GM18873 (cell line): ENCODE results near the gene HMX3.

Experiments
- ATAC-seq: cut with Tn5 transposase; IDR thresholded peaks from one replicate; pipeline ENCODE4 v1.9.1; 2021; ENCODE audit warnings: mild to moderate bottlenecking, moderate library complexity, moderate number of reproducible peaks; ENCODE audit not compliant: unreplicated experiment, low FRiP score

Gene HMX3

GRCh38 chr10:123135415-123136141, at the start of gene HMX3:
Gene HMX3 (plus strand): TSS chr10:123135970. CDS start chr10:123136051, 81 bp downstream.
- no peak for ATAC-seq

- ATAC-seq, result no peak
These were observed 49.5 kb upstream of the HMX3 start for GRCh38 chr10:123086281-123086680.

DNA sequence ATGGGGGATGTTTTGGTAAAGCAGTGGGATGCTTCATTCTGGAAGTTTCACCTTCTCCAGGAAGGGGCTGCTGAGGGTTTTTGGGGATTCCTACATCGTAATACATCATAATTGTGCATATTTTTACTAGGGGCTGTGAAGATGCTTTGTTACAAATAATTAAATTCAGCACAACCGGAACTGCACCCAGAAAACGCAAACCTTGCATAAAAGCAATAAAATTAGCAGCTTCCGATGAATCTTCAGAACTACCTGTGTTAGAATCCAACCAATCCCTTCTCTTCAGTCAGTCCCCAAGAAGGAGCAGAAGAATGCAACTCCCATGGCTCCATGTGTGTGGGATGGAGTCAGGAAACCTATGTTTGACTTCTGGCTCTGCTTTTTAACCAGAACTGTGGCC, 48.4 kb upstream of the HMX3 start:
- no peak for ATAC-seq

DNA sequence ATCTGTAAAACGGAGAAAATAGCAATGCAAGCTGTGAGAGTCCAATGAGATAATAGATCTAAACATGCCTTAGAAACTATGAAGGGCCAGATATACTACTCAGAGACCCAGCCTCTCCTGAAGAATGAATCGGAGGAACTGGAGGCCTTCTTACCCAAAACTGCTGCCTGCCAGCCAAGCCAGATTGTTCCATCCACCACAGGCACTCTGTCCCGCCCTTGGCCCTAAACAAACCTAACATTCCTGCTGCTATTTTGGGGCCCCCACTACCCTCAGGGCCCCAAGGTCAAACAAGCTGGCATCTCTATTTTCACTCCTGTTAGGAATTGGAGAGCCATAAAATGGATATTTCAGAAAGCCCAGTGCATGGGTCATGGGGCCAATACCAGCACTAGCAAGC, 48.0 kb upstream of the HMX3 start:
- no peak for ATAC-seq

DNA sequence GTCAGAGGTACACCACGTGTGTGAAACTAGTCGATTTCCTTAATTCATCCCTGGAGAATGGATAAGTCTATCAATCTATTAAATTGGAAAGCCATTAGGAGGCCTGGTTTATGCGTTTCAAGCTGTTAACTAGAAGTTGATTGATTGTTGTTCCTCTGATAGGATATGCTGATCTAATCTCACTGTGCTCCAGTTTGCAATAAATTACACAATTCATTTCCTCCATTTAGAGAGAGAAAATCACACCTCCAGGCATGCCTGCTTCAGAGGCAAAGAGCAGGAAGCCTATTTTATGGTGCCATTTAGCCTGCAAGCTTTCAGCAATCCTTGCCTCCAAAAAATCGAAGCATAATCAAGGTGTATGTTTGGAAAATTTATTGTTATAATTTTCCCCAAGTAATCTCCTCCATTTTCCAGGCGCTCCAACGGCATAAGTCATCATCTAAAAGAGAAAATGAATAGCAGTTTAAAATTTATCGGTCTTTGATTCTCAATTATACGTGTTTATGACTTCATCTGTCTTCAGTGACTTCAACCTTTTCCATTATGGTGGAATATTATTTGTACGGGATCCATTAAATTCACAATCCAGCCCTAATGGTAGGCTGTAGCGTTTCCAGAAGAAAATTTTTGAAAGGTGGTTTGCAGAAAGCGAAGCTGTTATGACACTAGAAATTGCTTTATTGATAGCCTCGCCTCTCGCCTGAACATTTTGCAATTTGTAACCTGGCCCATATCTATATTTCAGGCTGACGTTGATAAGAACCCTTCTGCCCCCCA, 42.9 kb upstream of the HMX3 start:
- no peak for ATAC-seq

DNA sequence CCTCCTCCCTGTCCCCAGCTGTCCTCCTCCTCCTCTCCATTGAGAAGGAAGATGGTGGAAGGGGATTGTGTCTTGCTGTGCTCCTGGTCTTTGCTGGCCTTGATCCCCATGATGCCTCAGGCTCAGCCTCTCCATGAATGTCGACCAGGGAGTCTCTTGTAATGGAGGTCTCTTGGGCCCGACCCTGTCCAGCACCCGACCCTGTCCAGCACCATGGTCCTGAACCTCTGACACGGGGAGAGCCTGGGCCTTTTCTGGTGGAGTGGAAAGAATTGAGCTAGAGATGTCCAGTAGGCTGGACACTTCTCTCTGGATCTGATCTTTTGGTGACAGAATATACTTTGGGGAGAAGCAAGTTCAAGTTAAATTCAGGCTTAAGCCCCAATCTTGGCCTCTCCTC, 42.3 kb upstream of the HMX3 start:
- ATAC-seq, result no peak

- ATAC-seq, result no peak
These were observed 39.3 kb upstream of the HMX3 start for GRCh38 chr10:123096452-123096851.

DNA sequence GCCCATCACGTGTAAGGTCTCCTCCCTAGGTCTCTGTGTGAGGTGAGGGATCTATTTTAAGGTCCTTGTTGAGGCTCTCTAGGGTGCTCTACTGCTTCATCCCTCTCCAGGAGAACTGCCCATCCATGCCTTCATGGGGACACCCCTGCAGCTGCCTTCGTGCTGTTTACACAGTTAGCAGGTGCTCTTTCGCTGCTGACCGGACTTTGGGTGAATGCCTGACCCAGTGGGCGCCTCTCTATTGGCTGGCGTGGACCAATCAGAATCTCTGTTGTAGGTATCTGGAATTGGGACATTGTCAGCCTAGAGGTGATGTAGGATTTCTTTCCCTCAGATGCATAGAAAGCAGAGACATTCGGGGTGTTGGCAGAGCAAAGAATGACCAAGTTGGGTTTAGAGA, 38.7 kb upstream of the HMX3 start:
- no peak for ATAC-seq

DNA sequence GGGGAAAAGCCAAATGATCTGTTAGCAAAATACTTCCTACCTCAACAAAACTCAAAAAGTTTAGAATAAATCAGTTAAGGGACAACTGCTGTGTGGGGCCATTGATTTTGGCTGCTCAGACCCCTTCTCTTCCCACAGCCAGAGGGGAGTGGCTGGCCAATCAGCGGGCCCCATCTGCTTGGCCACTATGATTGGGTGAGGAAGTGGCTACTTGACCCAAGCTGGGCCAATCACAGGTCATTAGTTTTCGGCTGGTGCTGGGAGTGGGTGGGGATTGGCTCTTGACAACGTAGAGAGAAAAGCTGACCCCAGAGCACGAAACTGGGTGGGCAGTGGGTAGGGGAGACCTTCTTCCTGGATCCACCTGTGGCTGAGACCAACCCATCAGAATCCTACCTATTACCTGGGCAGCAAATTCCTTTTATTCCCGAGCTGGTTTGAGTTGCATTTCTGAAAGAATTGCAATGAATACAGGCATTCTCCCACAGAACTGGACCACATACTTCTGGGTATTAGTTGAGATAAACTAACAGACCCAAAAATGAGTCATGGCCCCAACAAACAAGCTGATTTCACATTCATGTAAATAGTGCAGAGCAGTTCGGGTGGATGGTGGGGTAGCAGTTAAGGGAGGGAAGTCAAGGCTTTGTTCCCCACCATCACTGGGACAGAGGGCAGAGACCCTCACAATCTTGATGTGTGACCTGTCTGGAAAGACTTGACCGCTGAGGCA, 35.6 kb upstream of the HMX3 start:
- ATAC-seq, result no peak

DNA sequence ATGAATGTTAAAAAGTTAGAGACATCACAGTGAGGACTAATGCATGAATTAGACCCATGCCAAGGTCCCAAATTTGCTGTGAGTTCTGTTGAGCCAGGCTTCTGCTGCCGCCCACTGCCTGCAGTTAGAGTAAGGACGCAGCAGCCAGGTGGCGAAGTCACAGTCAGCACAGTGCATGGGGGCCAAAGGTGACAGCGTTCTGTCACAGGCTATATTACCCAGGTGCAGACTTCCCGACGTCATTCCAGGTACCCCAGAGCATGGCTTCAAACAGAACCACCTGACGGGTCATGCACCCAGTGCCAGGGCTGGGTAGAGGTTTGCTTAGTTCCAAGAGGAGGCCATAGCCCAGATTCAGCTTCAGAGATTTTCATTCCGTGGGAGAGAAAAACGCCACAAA, 33.9 kb upstream of the HMX3 start:
- ATAC-seq, result no peak

- no peak for ATAC-seq
These were observed 33.1 kb upstream of the HMX3 start for GRCh38 chr10:123102673-123103072.

- ATAC-seq, result no peak
These were observed 31.8 kb upstream of the HMX3 start for GRCh38 chr10:123103944-123104343.

DNA sequence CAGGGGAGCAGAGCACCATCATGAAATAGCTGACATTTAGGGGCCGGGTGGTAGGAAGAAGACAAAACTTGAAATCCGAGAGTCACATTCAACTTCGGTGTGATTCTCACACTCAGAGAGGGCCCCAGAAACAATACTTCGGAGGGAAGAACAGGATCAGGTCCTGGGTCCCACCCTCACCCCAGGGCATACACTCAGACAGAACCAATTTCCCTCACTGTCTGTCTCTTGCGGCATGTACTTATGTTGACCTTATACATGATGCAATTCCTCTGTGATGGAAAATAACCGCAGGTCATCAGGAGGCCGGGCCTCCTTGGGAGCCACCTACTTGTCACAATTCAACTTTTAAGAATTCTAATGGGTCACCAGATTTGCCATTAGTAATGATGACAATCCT, 26.3 kb upstream of the HMX3 start:
- no peak for ATAC-seq

DNA sequence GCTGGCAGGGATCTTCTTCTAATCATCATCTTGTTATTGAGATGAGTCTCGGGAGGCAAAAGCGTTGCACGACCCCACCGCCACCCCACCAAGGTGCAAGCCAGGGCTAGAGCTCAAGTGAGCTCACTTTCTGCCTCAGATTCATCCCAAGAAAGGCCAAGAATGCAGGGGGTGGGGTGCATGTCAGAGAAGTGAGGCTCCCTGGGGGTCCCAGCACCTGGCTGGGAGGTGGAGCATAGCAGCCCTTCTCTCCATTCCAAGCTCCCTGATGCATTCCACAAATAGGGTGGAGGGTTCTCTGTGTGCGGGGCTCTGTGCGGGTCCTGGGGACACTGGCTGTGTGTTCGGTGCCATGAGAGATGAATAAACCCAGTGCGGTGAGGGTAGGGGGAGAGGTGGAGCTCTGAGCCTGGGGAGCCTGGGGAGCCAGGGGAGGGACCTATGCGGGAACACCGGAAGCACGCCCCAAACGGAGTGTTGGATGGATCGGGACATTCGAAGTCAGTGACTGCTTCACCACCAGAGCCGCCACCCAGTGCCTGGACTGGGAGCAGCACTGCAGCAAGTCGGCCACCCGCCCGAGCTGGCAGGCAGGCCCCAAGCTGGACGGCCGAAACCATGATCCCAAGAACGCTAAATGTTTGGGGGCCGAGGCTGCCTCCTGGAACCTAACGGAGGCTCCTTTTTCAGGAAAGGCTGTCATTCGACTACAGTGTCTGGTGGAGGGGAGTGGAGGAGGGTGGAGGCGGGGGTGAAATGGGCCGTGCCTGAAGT, 17.9 kb upstream of the HMX3 start:
- no peak for ATAC-seq

- ATAC-seq, result no peak
These were observed 16.7 kb upstream of the HMX3 start for GRCh38 chr10:123119081-123119480.

DNA sequence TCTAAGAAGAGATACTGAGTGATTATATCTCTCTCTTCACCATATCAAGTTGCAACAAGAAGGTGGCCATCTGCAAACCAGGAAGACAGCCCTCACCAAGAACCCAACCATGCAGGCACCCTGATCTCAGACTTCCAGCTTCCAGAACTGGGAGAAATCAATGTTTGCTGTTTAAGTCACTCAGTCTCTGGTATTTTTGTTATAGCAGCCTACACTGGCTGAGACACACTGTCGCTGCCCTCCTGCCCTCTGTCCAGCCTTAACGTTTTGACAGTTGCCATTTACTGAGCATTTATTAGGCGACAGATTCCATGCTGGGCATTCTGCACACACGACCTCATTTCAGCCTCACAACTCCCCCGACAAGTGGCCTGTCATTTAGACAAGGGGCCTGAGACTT, 9.5 kb upstream of the HMX3 start:
- no peak for ATAC-seq

- no peak for ATAC-seq
These were observed 6.0 kb upstream of the HMX3 start for GRCh38 chr10:123129618-123130271.

DNA sequence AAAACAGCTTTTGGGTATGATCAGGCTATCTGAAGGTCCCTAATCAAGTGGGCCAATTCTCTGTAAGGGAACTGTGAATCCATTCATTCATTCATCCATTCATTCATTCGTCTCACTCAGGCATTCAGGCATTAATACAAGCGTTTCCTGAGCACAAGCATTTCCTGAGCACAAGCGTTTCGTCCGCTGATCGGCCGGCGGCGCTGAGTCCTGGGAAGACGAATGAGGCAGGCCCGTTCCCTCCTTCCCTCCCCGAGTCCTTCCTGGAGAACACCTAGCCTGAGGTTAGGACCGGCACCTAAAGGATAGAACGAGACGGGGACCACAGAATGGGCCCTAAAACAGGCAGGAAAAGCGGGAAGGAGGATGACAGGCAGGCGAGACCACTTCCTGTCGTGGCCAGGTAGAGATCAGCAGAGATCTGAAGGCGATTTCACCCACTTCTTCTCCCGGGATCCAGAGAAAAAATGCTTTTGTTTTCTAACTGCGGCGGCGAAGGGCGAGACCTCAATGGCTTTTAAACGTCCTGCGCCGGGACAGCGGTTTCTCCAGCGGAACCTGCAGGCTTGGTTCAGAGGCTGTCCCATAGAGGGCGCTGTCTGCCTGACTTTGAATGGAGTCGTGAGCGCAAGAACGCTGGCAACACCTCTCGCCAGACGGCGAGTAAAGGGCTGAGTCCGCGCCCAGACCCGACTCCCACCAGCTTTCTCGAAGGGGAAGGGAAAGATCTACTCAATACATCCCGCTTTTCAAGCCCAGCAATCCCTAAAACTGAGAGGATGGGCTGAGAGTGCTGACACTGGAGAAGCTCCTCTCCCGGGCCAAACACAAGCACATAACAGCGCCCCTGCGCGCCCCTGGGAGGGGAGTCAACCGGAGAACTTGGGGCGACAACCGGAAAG, 2.9 kb upstream of the HMX3 start:
- ATAC-seq, result no peak
